GM21529 (cell line): ENCODE measurements around the gene CD34.
"Not testable (repeated sequence)": the region's sequence is repeated elsewhere in the genome, so short reads cannot be mapped to it uniquely, and the experiment has no call there.

ENCODE experiments used
- ATAC-seq: cut with Tn5 transposase; IDR thresholded peaks from one replicate; pipeline ENCODE4 v1.9.1; 2021; ENCODE audit not compliant: unreplicated experiment

Gene CD34

DNA sequence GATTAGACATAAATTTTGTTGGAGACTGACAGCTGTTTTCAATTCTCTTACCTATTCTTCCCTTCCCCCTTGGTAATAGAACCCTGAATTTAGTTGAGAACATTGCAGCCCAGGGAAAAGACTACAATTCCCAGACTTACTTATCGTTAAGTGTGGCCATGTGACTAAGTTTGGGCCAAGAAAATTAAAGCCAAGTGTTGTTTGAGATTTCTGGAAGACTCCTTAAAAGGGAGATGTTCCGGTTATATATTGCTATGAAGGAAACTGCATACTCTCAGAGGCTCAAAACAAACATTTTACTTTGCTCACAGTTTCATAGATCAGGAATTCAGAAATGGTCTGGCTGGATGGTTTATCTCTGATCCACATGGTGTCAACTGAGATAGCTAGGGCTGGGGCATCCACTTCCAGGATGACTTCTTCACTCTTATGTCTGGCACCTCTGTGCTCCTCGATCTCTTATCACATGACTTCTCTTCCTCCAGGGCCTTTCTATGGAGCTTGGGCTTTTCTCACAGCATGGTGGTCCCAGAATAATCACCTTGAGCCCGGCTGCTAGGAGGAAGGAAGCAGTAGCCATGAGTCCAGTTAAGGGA lies 22.4 kb upstream of the CD34 start:
- no peak for ATAC-seq

DNA sequence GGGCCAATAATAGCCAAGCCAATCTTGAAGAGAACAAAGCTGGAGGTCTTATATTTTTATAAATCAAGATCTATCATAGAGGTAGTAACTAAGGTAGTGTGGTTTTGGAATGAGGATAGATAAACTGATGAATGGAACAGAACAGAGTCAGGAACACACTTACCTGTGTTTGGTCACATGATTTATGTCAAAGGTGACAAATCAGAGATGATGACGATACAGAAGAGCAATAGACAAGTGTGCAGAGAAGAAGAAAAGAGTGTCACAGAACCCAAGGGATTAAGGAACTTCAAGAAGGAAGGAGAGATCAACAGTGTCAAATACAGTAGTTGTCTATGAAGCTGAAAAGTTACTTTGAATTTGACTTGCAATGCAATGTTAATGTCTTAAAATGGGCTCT lies 16.1 kb upstream of the CD34 start:
- ATAC-seq = no peak

- not testable (repeated sequence) for ATAC-seq
Measured at GRCh38 chr1:207925969-207926368, 15.0 kb upstream of the CD34 start.

GRCh38 chr1:207925210-207925609 lies 14.3 kb upstream of the CD34 start:
- ATAC-seq = no peak

DNA sequence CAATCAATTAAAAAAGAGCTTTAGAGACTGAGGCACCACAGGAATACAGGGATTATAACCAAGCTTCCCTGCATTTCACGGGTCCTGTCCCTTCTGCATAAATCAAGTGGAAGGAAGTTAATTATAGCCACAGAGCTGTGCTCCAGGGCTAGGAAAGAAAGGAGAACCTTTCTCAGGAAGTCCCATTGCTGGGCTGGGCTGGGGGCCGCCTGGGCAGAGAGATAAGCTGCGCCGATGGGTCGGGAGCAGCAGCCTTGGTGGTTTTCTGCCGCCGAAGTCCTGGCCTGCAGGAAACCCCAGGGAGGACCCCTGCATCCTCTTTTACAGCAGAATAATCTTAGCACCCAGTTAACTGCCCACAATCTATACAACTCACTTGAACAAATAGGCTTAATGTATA lies 12.6 kb upstream of the CD34 start:
- ATAC-seq = no peak

GRCh38 chr1:207923121-207923520 lies 12.2 kb upstream of the CD34 start:
- ATAC-seq = no peak

GRCh38 chr1:207922554-207922953 lies 11.6 kb upstream of the CD34 start:
- no peak for ATAC-seq

DNA sequence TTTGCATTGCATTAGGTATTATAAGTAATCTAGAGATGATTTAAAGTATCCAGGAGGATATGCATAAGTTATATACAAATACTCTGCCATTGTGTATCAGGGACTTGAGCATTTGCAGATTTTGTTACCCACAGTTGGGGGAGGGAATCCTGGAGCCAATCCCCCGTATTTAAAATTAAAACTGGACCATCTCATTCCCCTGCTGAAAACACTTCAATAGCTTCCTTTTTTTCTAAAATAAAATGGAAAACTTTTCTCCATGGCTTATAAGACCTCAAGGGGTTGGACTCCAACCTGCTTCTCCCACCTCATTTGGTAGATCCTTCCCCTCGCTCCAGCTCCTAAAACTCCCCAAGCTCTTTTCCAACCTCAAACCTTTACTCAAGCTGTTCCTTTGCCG lies 10.4 kb upstream of the CD34 start:
- ATAC-seq = no peak

DNA sequence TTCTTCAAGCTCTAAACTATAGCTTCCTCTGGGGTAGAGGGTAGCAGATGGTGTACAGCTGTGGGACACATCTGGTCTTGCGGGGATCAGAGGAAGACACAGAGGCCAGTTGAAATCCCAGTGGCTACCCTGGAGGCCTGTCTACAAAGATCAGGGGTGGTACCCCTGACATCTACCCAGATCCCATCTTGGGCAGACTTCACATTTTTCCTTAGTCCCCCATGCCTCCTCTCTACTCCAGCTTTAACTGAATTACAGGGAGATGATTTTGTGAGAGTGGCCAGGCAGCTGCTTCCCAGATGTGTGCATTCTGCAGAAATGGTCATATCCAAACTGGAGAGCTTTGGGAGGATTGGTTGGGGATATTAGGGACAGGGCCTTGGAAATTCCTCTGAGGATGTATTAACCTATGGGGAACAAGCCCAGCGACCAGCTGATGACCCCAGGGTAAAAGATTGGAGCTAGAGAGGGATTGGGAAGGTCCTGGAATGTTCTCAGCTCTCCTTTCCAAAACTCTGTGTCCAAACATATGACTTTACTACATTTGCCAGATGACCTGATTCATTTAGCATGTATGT lies 9.6 kb upstream of the CD34 start:
- no peak for ATAC-seq

GRCh38 chr1:207919523-207920170 lies 8.7 kb upstream of the CD34 start:
- ATAC-seq = no peak

DNA sequence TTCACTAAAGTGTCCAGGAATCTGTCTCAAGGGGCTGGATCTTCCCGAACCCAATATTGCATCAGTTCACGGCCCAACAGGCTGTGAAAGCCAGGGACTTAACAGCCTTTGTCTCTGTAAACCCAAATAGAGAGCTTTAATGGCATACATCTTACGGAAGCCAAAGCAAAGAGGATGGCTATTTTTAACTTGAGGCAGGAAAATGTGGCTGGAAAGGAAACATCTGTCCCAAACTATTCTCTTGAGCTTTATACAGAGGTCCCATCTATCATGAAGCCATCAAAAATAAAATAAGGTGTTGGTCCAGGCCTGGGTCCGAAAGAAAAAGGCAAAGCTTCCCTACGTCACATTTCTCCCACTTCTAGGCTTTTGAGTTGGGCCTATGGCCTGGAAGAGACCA lies 7.7 kb upstream of the CD34 start:
- ATAC-seq = no peak

GRCh38 chr1:207918011-207918410 lies 7.1 kb upstream of the CD34 start:
- no peak for ATAC-seq

GRCh38 chr1:207917080-207917479 lies 6.2 kb upstream of the CD34 start:
- no peak for ATAC-seq

- no peak for ATAC-seq
Measured at GRCh38 chr1:207913951-207914350, 3.0 kb upstream of the CD34 start.

DNA sequence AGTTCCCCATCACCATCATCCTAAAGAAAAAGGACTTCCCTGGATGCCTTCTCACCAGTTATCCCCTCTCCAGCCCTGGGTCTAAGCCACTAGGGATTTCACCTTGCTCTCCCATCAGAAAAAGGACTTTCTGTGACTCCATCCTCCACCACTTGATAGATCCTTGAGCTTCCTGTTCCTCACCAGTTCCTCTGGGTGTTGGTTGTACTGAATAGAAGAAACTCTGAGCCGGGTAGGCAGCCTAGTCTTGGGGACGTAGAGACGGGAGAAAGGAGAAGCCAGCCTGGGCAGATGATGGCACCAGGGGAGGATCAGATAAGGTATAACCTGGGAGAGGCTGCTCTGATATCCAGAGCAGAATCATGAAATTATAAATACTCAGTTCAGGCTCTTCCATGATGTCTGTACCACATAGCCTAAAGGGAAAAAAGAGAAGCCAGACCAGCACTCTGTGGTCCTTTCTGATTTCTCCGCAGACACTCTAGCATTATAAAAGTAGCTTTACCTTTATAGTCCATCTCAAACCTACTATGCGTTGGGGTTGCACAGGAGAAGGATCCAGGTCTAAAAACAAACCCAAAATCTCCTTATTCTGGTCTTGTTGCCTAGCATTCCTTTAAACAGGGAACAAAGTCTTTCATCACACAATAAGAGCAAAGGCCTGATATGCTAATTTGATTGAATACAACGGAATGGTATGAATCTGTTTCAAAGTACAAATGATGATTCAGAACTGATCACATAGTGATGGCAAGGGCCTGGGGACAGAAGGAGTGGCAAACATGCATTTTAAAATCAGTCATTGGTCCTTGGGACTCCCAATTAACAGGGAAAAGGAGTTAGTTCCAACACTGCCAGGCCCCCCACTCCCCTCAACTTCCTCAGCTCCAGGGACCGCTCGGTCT lies 1.2 kb upstream of the CD34 start:
- ATAC-seq = no peak

GRCh38 chr1:207909687-207910086 lies 1.2 kb downstream of the CD34 start:
- no peak for ATAC-seq

GRCh38 chr1:207908107-207908734 lies 2.7 kb downstream of the CD34 start:
- ATAC-seq = no peak

- ATAC-seq = no peak
Measured at GRCh38 chr1:207904391-207904790, 6.5 kb downstream of the CD34 start.

GRCh38 chr1:207903767-207904166 lies 7.2 kb downstream of the CD34 start:
- no peak for ATAC-seq

- ATAC-seq = no peak
Measured at GRCh38 chr1:207903053-207903452, 7.9 kb downstream of the CD34 start.

GRCh38 chr1:207902566-207902965 lies 8.4 kb downstream of the CD34 start:
- no peak for ATAC-seq
